Measurements from ENCODE around the gene METTL27.

METTL27 gene

GRCh38 chr7:73890555-73891147 is 48.3 kb upstream of the METTL27 start (continued):
- TF ChIP-seq ZNF518A (tag by site-specific recombination; conservative IDR thresholded peaks at IDR 0.05; ENCODE audit: low read depth): peak; percentile 84
- TF ChIP-seq ZNF510 (tag by site-specific recombination; IDR thresholded peaks at IDR 0.05; ENCODE audit: insufficient replicate concordance): no peak
- peak; percentile 78; the same call in 1 of the 2 replicates for TF ChIP-seq ZNF292 (tag by site-specific recombination; IDR thresholded peaks at IDR 0.05; ENCODE audit: borderline replicate concordance, low read depth)
- TF ChIP-seq ZNF623 (tag by site-specific recombination; IDR thresholded peaks at IDR 0.05): peak; percentile 74
- TF ChIP-seq CTCF (tag by site-specific recombination; IDR thresholded peaks at IDR 0.05): no peak
- TF ChIP-seq ZNF394 (tag by site-specific recombination; IDR thresholded peaks at IDR 0.05; ENCODE audit: borderline replicate concordance): peak; percentile 90; the same call in 1 of the 2 replicates
- no peak for TF ChIP-seq ZNF362 (tag by site-specific recombination; IDR thresholded peaks at IDR 0.05)
- TF ChIP-seq ZNF169 (tag by site-specific recombination; IDR thresholded peaks at IDR 0.05): no peak
- no peak for TF ChIP-seq ZFP37 (tag by site-specific recombination; IDR thresholded peaks at IDR 0.05)
- TF ChIP-seq ZNF558 (tag by site-specific recombination; IDR thresholded peaks at IDR 0.05): no peak
- no peak for TF ChIP-seq ATF2 (tag by site-specific recombination; IDR thresholded peaks at IDR 0.05; ENCODE audit: low read depth)
- no peak for TF ChIP-seq ZNF23 (tag by site-specific recombination; IDR thresholded peaks at IDR 0.05; ENCODE audit: borderline replicate concordance)
- no peak for TF ChIP-seq ZNF112 (tag by site-specific recombination; IDR thresholded peaks at IDR 0.05)
- TF ChIP-seq BCL11A (tag by site-specific recombination; IDR thresholded peaks at IDR 0.05; ENCODE audit: low read depth): no peak
- TF ChIP-seq ZNF777 (tag by site-specific recombination; IDR thresholded peaks at IDR 0.05; ENCODE audit: borderline replicate concordance): no peak
- TF ChIP-seq ZNF398 (tag by site-specific recombination; IDR thresholded peaks at IDR 0.05): no peak
- TF ChIP-seq ZNF621 (tag by site-specific recombination; IDR thresholded peaks at IDR 0.05): no peak
- no peak for TF ChIP-seq REPIN1 (tag by site-specific recombination; IDR thresholded peaks at IDR 0.05; ENCODE audit: low read depth)
- TF ChIP-seq ZNF311 (tag by site-specific recombination; IDR thresholded peaks at IDR 0.05; ENCODE audit: borderline replicate concordance): no peak
- TF ChIP-seq ZNF274 (IDR thresholded peaks at IDR 0.05; ENCODE audit: low read length): no peak
- no peak for TF ChIP-seq ZNF274 (tag by site-specific recombination; IDR thresholded peaks at IDR 0.05; ENCODE audit: borderline replicate concordance)
- TF ChIP-seq ZNF488 (tag by site-specific recombination; IDR thresholded peaks at IDR 0.05): no peak
- no peak for TF ChIP-seq ZNF175 (tag by site-specific recombination; IDR thresholded peaks at IDR 0.05)
- no peak for TF ChIP-seq ZSCAN5A (tag by site-specific recombination; IDR thresholded peaks at IDR 0.05)
- TF ChIP-seq ZNF266 (tag by site-specific recombination; IDR thresholded peaks at IDR 0.05; ENCODE audit: low read depth): no peak
